Esophagus muscularis mucosa (tissue), 2 donors: Measurements from ENCODE around the gene OBSCN.

Experiments used
- EP300 ChIP-seq: sonication (generic); formaldehyde crosslinking; IDR thresholded peaks from one replicate; pipeline ENCODE4 v1.6.1; 2017; ENCODE audit warnings: antibody characterized with exemption
- POLR2A ChIP-seq: fragments of 450-650 bp; IDR thresholded peaks from one replicate; pipeline ENCODE4 v1.6.1; 2017; ENCODE audit warnings: antibody characterized with exemption, moderate library complexity, mild to moderate bottlenecking, low read depth

DNA sequence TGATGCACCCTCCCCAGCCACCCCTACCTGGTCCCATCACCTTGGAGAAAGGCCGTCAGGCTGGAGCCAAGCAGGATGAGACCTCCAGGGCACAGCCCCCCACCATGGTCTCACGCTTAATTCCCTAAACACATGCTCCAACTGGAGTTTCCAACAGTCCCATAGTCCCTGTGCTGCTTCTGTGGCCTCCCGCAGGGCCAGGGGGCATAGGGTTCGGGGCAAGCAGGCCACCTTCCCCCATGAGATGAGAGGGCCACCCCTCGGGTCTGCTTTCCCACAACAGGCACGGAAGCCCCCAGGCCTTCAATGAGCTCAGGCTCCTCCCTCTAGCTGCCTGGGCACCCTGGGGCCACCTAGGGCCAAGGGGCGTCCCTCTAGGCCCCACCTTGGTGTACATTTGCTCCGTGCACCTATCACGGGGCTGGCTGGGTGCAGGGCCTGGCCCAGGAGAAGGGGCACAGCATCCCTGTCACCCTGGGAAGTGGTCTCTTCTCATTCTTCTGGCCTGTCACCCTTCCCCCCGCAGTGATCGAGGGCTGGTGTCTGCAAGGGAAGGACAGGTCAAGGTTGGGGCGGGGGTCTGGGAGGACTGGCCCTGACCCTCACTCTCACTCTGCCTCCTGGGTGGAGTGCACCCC is 156.3 kb downstream of the OBSCN start:
- no peak for TF ChIP-seq EP300
- no peak for TF ChIP-seq POLR2A
